NCI-H1694 (cell line): Measurements from ENCODE around the gene ZNF490.
A peak's percentile ranks its signal among the peaks of the same experiment; 100 is the strongest.
"Not testable (repeated sequence)": the region's sequence is repeated elsewhere in the genome, so short reads cannot be mapped to it uniquely, and the experiment has no call there.

Experiments used
- DNase-seq: peaks from one replicate; lab custom pipeline; 2025; lab: John Stamatoyannopoulos, UW

Gene ZNF490

GRCh38 chr19:12610540-12611360 is at the start of gene ZNF490, which contains the start of gene ZNF791:
ZNF490 (minus strand) TSS chr19:12610813; CDS start chr19:12610680, 133 bp downstream.
ZNF791 (plus strand) TSS chr19:12610920; CDS start chr19:12611080, 160 bp downstream.
- peak; percentile 97 for DNase-seq

- DNase-seq = no peak
These were observed 47.4 kb upstream of the ZNF490 start for GRCh38 chr19:12657966-12658365.

- DNase-seq = no peak
These were observed 46.4 kb upstream of the ZNF490 start for GRCh38 chr19:12656899-12657571.

- no peak for DNase-seq
These were observed 44.9 kb upstream of the ZNF490 start for GRCh38 chr19:12655546-12655945.

GRCh38 chr19:12652219-12652618 is 41.6 kb upstream of the ZNF490 start:
- no peak for DNase-seq

- DNase-seq = no peak
These were observed 39.3 kb upstream of the ZNF490 start for GRCh38 chr19:12649941-12650340.

- DNase-seq = no peak
These were observed 37.5 kb upstream of the ZNF490 start for GRCh38 chr19:12648088-12648487.

- DNase-seq = no peak
These were observed 37.0 kb upstream of the ZNF490 start for GRCh38 chr19:12647490-12648071.

GRCh38 chr19:12647047-12647446 is 36.4 kb upstream of the ZNF490 start:
- DNase-seq = no peak

- no peak for DNase-seq
These were observed 35.9 kb upstream of the ZNF490 start for GRCh38 chr19:12646551-12646950.

GRCh38 chr19:12643716-12644115 is 33.1 kb upstream of the ZNF490 start:
- not testable (repeated sequence) for DNase-seq

- no peak for DNase-seq
These were observed 31.9 kb upstream of the ZNF490 start for GRCh38 chr19:12642506-12642905.

GRCh38 chr19:12641456-12641855 is 30.8 kb upstream of the ZNF490 start:
- DNase-seq = no peak

- peak; percentile 28 for DNase-seq
These were observed 29.4 kb upstream of the ZNF490 start for GRCh38 chr19:12639901-12640613.

- DNase-seq = no peak
These were observed 28.1 kb upstream of the ZNF490 start for GRCh38 chr19:12638611-12639182.

- DNase-seq = no peak
These were observed 26.0 kb upstream of the ZNF490 start for GRCh38 chr19:12636631-12637030.

GRCh38 chr19:12629215-12629614 is 18.6 kb upstream of the ZNF490 start:
- no peak for DNase-seq

GRCh38 chr19:12628040-12629022 is 17.7 kb upstream of the ZNF490 start:
- no peak for DNase-seq

- no peak for DNase-seq
These were observed 16.3 kb upstream of the ZNF490 start for GRCh38 chr19:12626958-12627357.

GRCh38 chr19:12623361-12624031 is 12.9 kb upstream of the ZNF490 start:
- DNase-seq = no peak
